ENCODE data around the gene SLPI. TPM values are rescaled to one million over a fixed set of nuclear protein-coding genes. Genes with fewer than 3 reads are reported as not detected.

Gene SLPI
- total RNA-seq, 3 donors from 2014 or later = 29.9 to 132 (median 43.3) TPM

DNA sequence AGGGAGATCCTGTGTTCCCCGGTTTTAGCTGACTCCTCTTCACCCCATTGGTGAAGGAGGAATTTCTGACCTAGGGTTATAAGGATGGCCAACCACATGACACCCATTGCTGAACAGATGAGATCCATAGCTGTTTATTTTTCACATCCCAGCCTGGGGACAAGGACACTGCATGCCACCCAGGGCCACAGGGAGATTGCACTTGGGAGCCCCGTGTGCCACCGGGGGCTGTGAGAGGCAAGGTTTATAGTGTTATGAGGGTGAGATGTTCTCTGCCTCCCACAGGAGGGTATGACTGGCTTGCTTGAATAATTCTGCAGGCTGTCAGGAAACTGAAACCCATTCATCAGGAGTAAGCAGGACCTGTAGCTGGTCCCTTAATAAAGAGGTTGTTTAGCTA is 14.7 kb upstream of the SLPI start:
- intact Hi-C loops (cut with DNase I, micrococcal nuclease) = no loop called here
- Histone ChIP-seq H3K4me1 (ENCODE audit: low read depth) (no peaks in the 10 kb centered on the region), H3K9me3 (no peaks in the 10 kb centered on the region), H3K4me3 (no peak overlapping the region), H3K36me3 (ENCODE audit: low read depth) (no peaks in the 10 kb centered on the region)
- ATAC-seq = no peak
- no peak for DNase-seq
- TF ChIP-seq, protein P1, sequence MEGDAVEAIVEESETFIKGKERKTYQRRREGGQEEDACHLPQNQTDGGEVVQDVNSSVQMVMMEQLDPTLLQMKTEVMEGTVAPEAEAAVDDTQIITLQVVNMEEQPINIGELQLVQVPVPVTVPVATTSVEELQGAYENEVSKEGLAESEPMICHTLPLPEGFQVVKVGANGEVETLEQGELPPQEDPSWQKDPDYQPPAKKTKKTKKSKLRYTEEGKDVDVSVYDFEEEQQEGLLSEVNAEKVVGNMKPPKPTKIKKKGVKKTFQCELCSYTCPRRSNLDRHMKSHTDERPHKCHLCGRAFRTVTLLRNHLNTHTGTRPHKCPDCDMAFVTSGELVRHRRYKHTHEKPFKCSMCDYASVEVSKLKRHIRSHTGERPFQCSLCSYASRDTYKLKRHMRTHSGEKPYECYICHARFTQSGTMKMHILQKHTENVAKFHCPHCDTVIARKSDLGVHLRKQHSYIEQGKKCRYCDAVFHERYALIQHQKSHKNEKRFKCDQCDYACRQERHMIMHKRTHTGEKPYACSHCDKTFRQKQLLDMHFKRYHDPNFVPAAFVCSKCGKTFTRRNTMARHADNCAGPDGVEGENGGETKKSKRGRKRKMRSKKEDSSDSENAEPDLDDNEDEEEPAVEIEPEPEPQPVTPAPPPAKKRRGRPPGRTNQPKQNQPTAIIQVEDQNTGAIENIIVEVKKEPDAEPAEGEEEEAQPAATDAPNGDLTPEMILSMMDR (IDR thresholded peaks at IDR 0.05) = no peak

DNA sequence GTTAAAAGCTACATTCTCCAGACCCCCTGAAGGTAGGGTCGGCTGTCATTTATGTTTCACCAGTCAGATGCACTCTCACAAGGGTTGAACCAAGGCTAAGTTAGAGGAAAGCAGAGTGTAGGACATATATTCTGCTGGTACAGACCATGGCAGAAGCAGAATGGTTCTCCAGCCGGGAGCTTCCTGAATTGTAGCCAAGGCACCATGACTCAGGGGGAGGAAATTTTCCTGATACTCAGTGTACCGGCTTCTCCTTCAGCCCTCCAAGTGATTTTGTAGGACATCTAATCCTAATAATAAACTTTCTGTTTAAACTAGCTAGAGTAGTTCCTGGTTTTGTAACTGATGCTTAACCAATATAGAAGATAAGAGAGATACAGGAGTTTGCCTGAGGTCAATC is 14.2 kb upstream of the SLPI start:
- DNase-seq (no peak), ATAC-seq (no peak)
- Histone ChIP-seq H3K4me3 (no peak overlapping the region), H3K36me3 (ENCODE audit: low read depth) (no peaks in the 10 kb centered on the region), H3K4me1 (ENCODE audit: low read depth) (no peaks in the 10 kb centered on the region), H3K9me3 (no peaks in the 10 kb centered on the region)
- intact Hi-C loops (cut with DNase I, micrococcal nuclease) = no loop called here
- TF ChIP-seq, protein P1 (IDR thresholded peaks at IDR 0.05) = no peak

DNA sequence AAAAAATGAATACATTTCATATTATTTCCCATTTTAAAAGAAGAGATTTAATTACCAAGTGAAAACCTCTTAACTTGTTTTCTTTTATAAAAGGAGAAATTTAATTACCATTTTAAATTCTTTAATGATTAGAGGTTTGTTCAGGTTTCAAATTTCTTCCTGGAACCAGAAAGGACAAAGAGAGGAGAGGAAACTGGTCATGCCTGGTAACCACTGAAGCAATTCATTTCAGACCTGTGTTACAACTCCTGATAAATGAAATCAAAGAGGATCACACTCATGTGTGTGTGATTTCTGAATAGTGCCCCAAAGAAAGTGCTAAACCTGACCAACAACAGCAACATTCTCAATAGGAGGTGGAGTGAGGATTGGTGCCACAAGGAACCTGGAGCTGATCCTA is 12.6 kb upstream of the SLPI start:
- no peak for DNase-seq
- TF ChIP-seq, protein P1 (IDR thresholded peaks at IDR 0.05) = no peak
- Histone ChIP-seq H3K9me3 (no peaks in the 10 kb centered on the region), H3K36me3 (ENCODE audit: low read depth) (no peaks in the 10 kb centered on the region), H3K4me3 (no peak overlapping the region), H3K4me1 (ENCODE audit: low read depth) (no peaks in the 10 kb centered on the region)
- ATAC-seq = no peak
- intact Hi-C loops (cut with DNase I, micrococcal nuclease) = no loop called here

DNA sequence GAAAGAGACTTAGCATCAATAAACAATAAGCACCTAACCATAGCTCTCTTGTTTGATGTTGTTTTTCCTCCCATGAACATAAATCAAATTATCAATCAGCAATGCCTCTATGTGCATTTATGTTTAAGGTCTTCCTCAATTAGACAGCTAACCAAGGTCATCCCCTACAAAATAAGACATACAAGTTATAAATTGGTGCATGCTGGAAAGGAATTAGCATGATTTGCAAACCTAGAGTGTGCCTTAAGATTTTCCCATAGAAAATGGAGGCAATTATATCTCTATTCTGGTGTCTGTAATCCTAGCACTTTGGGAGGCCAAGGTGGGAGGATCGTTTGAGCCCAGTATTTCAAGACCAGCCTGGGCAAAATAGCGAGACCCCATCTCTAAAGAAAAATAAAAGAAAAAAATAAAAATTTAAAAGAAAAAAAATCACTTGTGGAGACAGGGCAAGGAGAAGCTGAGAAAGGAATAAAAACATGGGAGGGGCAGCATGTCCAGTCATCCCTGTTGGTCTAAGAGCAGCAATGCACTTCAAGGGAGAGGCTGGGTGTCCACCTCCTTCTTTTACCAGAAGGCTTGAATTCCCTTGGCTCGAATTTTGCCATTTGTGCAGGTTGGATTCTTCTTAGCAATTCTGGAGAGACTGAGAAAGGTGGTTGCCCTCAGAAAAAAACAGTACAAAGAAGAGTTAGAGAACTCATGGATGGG is 9.3 kb upstream of the SLPI start:
- TF ChIP-seq, protein P1 (IDR thresholded peaks at IDR 0.05) = no peak
- ATAC-seq = no peak
- Histone ChIP-seq H3K9me3 (no peaks in the 10 kb centered on the region), H3K36me3 (ENCODE audit: low read depth) (no peaks in the 10 kb centered on the region), H3K4me3 (no peak overlapping the region), H3K4me1 (ENCODE audit: low read depth) (no peaks in the 10 kb centered on the region)
- DNase-seq = no peak
- intact Hi-C loops (cut with DNase I, micrococcal nuclease) = no loop called here

DNA sequence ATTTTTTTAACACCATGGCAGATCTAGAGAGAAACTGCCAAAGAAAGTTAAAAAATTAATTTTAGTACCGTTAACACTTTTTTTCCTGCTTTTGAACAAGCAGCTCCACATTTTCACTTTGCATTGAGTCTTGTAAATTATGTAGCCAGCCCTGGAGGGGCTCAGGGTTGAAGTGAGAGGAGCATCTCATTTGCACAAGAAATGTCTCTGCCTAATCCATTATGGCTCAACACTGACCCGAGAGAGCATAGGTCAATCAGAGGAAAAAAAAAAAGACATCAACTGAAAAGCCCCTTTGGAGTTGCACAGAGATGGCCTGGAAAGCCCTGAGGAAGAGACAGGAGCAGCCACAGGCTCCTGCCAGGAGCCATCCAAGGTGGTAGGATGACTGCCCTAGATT is 4.3 kb upstream of the SLPI start:
- TF ChIP-seq, protein P1 (IDR thresholded peaks at IDR 0.05) = no peak
- H3K36me3 ChIP-seq (ENCODE audit: low read depth) = no peaks in the 10 kb centered on the region
- H3K4me1 ChIP-seq (ENCODE audit: low read depth) = peaks cover 13% of the 10 kb centered on the region
- ATAC-seq (no peak), DNase-seq (no peak)
- no peaks in the 10 kb centered on the region for H3K9me3 ChIP-seq
- intact Hi-C loops (cut with DNase I, micrococcal nuclease) = no loop called here
- no peak overlapping the region for H3K4me3 ChIP-seq

DNA sequence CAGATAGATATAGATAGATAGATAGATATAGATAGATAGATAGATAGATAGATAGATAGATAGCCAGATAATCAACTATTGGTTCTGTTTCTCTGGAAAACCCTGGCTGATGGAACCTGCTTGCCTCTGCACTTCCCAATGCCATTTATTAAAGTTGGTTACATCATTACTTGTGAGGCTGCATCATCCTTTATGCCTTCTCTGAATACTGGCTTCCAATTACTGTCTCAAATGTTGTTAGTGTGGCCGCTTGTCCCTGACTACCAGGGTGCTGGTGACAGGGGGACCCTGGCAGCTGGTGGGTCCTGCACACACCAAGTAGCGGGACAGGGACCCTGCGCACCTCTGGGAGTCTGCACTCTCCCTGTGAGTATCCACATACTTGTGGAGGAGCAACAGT is 3.9 kb upstream of the SLPI start:
- intact Hi-C loops (cut with DNase I, micrococcal nuclease) = no loop called here
- H3K36me3 ChIP-seq (ENCODE audit: low read depth) = no peaks in the 10 kb centered on the region
- DNase-seq (no peak), ATAC-seq (no peak)
- H3K4me3 ChIP-seq = no peak overlapping the region
- H3K9me3 ChIP-seq = no peaks in the 10 kb centered on the region
- peaks cover 13% of the 10 kb centered on the region for H3K4me1 ChIP-seq (ENCODE audit: low read depth)
- TF ChIP-seq, protein P1 (IDR thresholded peaks at IDR 0.05) = no peak

All from mucosa of descending colon (tissue), 3 donors.